Stimulated activated CD8-positive, alpha-beta memory T cell treated with anti-CD3 and anti-CD28 coated beads, Interleukin-15, amount 100 ng/mL, for 48 hours (primary cell): ENCODE data around the gene TCEA3.
A peak's percentile ranks its signal among the peaks of the same experiment; 100 is the strongest.

Experiments
- DNase-seq, 2 donors: peaks; one replicate each; pipeline ENCODE4 v3.0.0-alpha.2; 2020; ENCODE audit warnings: low read depth in 2 of 2

Gene TCEA3

DNA sequence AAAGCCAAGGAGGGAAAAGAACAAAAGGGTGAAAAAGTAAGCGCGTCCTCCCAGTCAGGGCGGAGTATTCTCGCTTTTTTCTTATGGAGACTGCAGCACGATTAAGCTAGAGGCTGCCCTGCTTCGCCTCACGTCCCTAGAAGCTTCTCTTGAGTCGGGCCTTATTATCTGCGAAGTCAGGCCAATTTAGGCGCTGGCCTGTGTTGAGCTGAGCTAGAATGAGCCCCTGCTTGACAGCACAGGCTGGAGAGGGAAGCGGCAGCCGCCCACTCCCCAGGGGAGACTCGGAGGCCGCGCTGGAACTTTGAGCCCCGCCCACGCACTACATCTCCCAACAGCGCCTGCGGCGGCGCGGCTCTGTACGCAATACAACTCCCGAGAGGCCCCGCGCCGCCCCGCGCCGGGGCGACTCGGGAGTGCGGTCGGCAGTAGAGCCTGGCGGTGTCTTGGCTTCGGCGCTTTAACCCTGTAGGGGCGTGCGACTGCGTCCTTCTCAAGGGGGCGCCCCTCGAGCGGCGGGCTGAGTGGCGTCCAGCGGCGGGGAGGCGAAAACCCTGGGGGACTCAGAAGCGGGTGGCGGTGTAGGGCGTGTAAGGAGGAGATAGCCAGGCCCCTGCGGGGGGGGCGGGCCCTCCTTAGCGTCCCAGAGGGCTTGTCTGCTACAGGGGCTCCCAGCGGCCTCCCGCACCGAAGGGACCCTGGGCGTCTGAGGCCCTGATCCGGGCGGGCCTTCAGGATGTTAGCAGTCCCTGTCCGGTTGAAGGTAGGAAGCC lies 55.8 kb downstream of the TCEA3 start:
- peak; percentile 81 to 83 for DNase-seq

DNA sequence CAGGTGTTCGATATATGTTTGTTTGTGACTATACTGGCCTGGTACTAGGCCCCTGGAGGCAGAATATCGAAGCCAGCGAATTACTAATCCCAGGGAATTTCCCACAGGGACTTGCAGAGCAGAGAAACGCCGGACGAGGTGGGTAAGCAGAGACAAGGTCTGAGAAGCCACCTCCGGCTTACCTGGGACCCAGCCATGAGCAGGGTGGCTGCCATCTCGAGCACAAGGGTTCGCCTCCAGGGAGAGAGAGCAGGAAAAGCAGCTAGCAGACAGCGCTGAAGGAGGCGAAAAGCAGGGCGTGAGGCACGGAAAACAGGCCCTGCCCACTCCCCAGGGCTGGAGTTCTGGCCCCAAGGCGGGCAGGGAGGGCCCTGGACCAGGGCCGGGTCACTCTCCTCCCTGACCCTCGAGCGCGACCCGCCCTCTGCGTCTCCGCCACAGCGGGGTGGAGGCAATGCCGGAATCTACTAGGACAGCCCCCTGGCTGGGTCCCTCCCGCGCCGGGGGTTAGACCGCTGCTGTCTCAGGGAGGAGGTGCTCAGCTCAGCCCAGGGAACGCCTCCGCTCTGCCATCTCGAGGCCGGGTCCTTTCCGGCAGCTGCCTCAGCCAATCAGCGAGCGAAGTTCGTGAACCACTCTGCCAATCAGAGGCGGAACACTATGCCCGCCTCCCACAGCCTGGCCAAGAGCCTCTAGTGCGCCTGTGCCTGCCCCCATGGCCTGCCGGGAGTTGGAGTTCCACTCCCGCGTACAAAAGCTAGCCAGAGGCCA lies 56.6 kb downstream of the TCEA3 start:
- DNase-seq: peak; percentile 98

DNA sequence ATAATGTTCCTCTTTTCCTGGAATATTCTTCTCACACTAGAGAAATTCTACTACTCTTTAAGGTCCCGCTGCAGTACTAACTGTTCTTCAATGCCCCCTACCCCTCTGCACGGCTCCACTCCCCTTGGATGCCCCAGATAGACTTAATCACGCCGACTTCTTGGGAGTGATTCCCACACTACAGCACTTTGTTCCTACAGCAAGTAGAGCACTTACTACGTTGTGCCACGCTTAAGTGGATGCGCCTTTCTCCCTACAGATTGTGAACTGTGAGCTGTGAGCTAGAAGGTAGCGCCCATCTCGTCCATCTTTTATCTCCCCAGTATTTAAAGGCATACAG lies 57.1 kb downstream of the TCEA3 start:
- DNase-seq: no peak

DNA sequence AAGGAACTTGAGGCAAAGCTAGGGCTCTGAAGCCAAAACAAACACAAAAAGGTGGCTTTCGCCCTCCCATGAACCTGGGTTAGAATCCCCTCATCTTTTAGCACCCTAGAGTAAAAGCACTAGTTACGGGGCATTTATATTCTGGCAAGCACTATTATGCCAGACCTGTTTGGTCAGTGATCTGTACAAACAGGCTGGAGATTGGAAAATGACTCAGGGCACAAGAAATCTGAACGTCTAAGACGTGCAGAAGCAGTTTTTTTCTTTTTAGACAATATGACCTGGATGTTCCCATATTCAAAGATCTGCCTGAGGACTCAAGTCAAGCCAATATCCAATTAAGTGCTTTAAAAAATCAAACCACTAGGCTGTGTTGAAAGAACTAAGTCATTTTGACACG lies 58.0 kb downstream of the TCEA3 start:
- DNase-seq: no peak

DNA sequence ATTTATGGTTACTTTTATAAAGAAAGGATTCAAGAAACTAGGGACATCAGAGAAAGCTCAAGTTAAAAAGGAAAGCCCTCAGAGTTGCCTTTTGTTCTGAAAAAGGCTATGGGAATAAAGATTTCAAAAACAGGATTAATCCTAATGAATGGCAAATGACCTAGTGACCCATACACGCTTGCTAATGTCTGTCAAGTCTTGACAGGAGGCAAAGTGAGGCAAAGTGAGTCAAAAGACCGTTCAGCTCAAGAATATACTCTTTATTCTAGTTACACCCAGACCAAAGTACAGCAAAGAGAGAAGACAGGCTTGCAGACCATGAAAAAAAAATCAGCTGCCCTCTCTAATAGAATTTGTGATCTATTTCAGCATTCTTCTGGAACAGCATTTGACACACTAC lies 58.4 kb downstream of the TCEA3 start:
- DNase-seq: no peak

DNA sequence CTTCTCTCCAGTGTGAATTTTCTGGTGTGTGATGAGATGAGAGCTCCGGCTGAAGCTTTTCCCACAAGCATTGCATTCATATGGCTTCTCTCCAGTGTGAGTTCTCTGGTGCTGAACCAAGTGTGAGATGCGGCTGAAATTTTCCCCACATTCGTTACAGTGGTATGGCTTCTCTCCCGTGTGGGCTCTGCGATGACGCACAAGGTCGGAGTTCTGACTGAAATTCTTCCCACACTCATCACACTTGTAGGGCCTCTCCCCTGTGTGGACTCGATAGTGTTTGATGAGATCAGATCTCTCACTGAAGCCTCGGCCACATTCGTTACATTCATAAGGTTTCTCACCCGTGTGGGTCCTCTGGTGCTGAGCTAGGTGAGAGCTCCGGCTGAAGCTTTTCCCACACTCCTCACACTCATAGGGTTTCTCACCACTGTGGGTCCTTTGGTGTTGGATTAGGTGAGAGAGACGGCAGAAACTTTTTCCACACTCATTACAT lies 62.3 kb downstream of the TCEA3 start:
- DNase-seq: no peak

DNA sequence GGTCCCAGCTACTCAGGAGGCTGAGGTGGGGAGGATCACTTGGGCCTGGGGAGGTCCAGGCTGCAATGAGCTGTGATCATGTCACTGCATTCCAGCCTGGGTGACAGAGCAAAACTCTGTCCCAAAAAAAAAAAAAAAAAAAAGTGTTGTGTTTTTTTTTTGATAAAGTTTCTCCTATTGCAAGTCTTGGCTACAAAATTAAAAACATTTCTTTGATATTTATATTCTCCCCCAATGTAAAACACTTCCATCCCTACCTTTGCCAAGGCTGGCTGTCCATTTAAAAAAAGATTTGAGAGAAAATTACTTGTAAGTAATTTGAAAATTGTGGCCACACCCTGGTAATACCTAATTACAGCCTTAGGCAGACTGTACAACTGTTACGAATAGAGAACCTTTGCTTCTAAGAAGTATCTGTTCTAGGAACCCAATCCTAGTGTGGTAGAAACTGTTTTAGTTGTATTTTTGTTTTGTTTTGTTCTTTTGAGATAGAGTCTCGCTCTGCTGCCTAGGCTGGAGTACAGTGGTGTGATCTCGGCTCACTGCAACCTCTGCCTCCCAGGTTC lies 66.2 kb downstream of the TCEA3 start:
- DNase-seq: no peak

DNA sequence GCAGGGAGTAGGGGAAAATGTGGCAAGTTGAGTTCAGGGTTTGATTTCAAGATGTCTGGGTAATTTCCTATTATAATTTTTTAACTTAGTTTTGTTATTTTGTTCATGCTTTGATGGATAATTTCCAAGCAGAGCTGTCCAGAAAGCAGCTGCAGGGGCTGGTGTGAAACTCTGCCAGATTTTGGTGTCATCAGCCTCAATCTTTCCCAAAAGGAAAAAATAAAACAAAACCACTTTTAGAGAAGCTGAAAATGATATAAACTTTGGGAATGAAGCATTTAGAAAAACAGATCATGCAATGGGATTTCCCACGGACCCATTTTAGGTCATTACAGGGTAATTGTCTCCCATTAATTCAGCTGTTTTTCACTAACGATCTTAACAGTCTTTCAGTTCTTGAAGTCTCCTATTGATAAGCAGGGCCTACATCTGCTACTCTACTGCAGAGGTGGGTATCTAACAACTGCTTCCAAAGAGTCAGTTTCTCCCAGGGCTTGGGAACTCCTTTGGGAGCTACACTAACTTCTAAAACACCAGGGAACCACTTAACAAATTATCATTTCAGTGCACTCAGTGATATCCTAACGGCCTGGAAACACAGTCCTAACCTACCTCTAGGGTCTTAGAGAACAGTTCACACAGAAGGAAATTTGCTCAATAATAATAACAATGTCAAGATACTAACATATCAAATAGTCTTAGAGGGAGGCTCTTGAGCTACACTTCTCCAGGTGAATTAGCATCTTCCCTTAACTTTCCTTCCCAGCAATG lies 67.2 kb downstream of the TCEA3 start:
- no peak for DNase-seq

DNA sequence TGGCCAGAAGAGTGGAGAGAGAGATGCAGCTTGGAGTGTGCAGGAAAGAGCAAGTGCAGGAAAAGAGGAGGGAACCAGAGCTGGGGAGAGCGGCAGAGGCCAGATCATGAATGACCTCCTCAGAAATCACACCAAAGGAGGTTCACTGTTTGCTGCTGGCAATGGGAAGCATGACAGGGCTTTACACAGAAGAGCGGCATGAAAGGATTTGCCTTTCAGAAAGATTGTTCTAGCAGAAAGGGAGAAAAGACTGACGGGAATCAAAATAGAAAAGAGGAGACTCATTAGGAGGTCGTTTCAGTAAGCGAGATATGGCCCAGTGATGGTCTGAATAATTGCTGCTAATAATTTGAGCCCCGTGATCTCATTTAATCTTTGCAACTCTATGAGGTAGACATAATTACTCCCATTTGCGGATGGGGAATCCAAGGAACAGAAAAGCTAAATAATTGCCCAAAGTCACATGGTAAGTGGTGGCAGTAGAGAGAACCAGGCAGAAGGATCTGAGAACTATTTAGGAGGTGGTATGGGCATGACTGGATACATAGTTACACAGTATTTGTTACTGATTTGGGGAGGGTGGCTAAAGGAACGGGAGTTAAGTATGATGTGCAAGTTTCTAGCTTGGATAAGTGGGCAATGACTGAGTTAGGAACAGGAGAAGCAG lies 67.9 kb downstream of the TCEA3 start:
- DNase-seq: no peak

DNA sequence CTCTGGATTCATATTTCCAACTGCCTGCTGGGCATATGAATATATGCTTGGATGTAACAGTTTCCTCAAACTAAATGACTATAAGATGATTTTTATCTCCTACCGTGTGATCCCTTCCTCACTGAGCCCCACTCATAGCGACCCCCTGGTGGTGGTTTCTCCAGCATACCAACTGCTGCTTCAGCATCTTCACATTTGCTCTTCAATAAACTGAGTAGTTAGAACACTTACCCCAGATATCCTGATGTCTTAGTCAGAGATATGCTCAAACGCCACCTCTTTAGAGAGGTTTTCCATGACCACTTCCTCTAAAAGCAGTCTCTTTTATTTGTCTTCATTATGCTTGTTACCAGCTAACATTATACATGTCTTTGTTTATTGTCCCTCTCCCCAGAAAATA lies 70.3 kb downstream of the TCEA3 start:
- DNase-seq: no peak

DNA sequence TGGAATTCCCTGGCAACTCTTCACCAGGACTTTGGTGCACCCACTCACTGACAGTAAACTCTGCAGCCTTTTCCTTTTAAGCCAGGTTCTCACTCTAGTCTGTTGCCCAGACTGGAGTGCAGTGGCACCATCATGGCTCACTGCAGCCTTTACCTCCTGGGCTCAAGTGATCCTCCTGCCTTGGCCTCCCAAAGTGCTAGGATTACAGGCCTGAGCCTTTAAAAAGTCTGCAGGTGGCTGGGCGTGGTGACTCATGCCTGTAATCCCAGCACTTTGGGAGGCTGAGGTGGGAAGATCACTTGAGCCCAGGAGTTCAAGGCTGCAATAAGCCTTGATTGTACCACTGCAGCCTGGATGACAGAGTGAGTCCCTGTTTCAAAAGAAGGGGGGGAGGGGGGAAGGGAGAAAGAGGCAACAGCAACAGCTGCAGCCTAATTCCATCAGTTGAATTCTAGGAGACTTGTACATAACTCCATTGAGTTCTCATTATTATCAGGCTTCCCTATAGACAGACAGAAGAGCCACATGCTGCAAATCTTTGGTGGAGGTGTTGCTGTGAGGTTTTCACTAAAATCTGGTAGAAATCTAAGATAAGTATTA lies 72.4 kb downstream of the TCEA3 start:
- no peak for DNase-seq

DNA sequence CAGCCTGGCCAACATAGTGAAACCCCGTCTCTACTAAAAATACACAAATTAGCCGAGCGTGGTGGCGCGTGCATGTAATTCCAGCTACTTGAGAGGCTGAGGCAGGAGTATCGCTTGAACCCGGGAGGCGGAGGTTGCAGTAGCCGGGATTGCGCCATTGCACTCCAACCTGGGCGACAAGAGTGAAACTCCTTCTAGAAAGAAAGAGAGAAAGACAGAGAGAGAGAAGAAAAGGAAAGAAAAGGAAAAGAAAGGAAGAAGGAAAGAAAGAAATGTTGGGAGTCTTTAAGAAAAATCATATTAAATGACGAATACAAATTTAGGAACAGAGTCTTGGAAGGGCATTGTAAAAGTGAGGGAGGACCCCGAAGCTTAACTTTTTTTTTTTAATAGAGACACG lies 78.6 kb downstream of the TCEA3 start:
- no peak for DNase-seq

DNA sequence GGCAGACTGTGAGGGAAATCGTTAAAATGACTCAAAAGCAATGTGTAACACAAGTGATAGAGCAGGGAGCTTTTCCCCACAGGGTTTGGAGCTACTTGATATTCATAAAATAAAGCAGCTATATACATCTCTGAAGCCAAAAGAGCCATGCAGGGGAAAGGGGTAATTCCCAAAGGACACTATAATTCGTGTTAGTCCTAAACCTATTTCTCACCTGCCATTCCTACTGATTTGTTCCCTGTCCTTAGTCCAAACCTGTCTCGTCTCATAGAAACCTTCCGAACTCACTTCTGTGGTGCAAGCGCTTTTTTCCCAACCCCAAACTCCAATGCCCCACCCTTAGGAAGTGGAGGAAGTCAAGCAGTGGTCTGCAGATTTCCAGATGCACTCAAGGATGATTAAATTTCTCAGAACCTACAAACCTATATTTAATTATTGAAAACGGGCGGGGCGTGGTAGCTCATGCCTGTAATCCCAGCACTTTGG lies 79.5 kb downstream of the TCEA3 start:
- DNase-seq: no peak

DNA sequence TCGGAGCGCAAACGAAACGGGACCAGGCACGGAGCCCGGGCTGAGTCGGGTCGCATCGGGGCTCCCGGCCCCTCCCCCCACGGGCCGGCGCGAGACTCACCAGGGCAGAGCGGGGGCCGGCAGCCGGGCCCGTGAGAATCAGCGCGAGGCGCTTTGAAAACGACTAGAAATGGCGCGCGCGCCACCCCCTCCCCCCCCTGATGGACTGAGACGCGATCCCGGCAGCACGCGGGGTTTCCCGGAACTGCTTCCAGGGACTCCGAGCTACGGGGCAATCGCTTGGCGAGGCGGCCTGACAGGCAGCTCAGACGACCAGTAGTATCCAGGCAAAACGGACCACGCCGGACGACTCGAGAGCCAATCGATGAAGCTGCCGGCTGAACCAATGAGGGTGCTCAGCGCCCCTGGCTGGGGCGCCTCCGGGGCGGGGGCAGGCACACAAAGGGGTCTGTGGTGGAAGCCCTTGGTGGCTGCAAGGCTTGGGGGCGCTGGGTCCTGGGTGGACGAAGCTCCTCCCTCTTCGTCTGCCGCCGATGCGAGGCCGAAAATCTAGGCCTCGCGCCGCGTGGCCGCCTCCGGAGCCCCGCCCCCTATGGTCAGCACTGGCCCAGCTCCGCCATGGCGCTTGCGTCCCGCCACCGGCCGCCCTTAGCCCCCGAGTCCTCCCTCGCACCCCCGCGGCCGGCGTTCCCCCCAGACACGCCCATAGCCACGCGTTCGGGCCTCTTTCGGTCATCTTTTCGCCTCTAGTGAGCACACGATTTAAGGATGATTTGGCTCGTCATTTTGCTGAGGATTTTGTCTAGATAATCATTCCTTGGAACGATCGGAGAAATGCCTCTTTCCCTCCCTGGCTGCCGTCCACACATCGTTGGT lies 80.2 kb downstream of the TCEA3 start, which contains the start of gene HNRNPR:
Gene HNRNPR, minus strand, starts transcription at position 174 of the 876 bp plus-strand sequence. CDS start 3,276 bp downstream, outside the sequence.
- peak; percentile 98 to 99 for DNase-seq

DNA sequence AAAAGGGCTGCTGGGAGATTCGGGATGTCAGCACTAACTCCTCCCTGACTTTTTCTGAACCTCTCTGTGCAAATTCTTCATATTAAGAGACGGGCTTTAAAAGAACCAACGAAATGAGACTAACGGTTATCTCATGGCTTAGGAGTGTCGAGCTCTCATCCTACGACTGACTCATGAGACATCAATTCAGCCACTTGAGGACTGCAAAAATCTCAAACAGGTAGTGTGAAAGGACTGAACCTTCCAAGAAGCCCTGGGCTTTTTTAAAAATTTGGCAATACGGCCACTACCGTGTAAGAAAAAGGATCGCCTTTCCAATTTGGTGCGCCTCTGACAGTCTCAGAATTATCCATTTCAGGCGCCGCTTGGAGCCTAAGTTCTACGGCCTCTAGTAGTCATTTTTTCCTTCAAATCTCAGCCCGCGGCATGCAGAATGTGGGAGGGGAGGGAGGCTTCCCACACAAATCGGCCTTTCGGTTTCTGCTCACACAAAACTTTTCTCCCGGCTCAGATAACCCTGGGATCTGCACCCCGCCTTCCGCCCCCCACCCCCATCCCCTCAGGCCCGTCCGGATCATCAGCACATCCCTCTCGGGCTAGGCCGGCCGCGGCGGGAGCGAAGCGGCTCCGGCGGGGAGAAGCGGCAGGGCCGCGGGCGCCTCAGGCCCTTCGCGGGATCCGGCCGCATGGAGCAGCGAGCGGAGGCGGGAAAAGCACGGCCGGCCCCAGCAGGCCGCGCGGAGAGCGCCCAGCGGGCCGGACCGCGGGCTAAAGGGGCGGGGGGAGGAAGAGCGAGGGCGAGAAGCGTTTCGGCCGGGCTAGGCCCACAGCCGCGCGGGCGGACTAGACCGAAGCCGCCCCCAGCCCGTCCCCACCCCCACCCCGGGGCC lies 81.1 kb downstream of the TCEA3 start:
- peak; percentile 42 to 52 for DNase-seq

DNA sequence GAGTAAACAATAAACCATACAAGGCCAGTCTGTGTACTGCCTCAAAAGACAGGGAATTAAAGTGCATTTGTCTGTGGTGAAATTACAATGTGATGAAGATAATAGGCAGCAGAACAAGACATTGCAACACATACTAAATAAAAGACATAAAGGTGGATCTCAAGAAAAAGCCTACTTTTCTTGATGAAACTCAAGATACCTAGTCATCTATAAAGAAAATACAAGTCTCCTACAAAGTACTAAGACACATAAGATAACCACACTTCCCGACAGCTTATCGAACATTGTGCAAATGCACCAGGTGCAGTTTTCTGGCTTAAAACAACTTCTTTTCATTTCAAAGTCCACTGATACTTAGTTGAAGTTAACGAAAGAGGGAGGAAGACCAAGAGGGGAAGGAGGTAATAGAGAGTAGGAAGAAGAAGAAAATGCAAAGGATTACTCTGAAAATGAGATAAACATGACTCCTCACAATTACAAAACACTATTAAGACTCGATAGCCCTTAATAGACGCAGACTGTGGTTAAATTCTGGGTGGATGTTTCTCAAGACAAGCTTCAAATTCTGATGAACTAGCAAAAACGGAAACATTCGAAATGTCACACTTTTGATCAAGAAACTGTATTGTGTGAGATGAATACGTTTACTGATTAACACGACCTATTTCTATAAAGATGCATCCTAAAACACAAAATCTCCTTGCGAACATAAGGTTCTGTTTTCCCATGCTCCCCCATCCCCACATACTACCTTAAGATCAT lies 82.4 kb downstream of the TCEA3 start:
- DNase-seq: no peak

DNA sequence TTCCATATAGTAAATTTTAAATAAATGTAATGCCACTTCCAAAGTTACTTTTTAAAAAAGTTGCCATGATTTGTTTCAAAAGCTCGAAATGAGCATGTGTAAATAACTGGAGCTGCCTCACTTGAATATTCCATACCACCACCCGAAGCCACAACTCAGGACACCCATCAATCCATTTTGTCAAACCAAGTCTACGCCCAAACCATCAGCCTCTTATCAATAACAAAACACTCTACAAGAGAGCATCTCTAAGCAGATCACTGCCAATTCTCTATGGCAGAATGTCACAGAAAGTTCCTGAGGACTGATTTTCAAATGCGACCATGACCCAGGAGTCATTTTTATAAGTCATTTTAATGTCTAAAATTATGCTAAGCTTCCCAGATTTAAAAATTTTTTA lies 84.9 kb downstream of the TCEA3 start:
- no peak for DNase-seq

DNA sequence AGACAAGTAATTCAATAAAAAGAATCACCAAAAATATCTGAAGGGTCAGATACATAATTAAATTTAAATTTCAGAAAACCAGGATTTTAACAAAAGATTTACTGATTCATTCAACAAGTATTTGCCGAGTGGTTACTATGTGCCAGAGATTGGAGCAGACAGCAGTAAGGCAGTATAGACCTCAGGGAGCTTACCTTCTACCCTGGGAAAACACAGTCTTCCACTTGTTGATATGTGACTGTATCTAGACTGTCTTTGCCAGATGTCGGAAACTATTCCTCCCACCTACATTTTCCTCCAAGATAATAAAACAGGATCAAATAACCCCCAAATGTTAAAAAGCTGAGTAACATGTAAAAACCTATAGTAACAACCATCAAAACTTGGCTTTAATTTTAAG lies 86.7 kb downstream of the TCEA3 start:
- no peak for DNase-seq
